ENCODE results near the gene LGI1.

DNA sequence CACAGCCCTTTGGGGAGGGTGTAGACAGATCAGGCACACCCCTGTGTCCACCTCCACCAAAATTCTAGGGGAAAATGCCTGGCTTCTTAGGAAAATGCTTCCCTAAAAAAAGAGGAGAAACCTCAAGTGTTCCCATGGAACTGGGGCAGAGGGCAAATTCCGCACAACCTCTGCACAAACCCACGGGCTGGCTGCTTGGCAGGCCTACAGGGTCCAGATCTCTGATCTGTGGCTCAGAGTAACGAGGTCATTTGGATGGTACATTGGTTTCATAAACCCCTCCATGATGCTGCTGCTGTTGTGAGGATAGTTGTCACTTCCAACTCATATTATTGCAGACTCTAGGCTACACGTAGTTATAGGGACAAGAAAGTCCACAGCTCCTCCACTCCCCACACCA, 16.0 kb downstream of the LGI1 start:
- no peak for TF ChIP-seq POLR2A (IDR thresholded peaks at IDR 0.05; ENCODE audit: extremely low read depth, insufficient read length)
- TF ChIP-seq, protein P1, sequence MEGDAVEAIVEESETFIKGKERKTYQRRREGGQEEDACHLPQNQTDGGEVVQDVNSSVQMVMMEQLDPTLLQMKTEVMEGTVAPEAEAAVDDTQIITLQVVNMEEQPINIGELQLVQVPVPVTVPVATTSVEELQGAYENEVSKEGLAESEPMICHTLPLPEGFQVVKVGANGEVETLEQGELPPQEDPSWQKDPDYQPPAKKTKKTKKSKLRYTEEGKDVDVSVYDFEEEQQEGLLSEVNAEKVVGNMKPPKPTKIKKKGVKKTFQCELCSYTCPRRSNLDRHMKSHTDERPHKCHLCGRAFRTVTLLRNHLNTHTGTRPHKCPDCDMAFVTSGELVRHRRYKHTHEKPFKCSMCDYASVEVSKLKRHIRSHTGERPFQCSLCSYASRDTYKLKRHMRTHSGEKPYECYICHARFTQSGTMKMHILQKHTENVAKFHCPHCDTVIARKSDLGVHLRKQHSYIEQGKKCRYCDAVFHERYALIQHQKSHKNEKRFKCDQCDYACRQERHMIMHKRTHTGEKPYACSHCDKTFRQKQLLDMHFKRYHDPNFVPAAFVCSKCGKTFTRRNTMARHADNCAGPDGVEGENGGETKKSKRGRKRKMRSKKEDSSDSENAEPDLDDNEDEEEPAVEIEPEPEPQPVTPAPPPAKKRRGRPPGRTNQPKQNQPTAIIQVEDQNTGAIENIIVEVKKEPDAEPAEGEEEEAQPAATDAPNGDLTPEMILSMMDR (IDR thresholded peaks at IDR 0.05; ENCODE audit: low read depth, low read length), result no peak

Measured in NB4 (cell line).